HG03135 (cell line): ENCODE measurements around the gene CD9.
"Not testable (repeated sequence)": the region's sequence is repeated elsewhere in the genome, so short reads cannot be mapped to it uniquely, and the experiment has no call there.

Experiments
- ATAC-seq: cut with Tn5 transposase; IDR thresholded peaks from one replicate; pipeline ENCODE4 v1.9.1; 2021; ENCODE audit warnings: mild to moderate bottlenecking, moderate library complexity; ENCODE audit not compliant: unreplicated experiment

Gene CD9

DNA sequence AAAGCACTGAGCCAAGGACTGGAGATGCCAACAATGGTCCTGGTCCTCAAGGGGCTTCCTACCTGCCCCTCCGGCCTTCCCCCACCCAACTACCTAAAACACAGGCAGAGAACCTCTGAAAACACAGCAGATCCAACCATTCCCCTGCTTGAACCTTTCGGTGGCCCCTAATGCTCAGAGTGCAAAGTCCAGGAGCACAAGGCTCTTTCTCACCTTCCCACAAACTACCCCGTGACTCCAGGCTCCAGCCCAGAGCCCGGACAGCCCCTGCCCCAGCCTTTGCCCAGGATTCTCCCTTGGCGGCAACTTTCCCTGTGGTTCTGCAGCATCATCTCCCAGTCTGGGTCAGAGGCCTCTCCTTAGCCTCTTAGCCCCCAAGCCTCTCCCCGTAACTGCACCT, 1.6 kb upstream of the CD9 start:
- no peak for ATAC-seq

DNA sequence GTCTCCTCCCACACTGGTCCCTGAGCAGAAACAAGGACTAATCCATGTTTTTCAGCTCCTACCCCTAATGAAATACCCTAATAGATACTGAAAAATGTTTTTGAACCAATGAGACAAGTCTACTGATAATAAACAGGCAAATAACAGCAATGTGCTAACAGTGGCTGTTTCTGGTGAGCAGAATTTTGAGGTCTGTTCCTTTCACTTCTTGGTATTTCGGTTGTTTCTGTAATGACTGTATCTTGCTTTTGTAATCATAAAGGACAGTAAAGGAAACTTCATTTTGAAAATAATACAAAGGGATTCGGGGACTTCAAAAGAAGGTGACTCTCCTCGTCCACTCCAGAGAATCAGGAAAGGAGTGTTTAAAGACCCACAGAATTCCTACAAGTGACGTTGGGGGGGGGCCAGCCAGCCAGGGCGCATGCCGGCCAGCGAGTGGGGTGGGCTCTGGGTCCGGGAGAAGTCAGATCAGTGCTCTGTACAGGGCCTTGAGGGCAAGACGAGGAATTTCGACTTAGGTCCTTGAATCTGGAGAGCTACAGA, 1.1 kb upstream of the CD9 start:
- no peak for ATAC-seq

DNA sequence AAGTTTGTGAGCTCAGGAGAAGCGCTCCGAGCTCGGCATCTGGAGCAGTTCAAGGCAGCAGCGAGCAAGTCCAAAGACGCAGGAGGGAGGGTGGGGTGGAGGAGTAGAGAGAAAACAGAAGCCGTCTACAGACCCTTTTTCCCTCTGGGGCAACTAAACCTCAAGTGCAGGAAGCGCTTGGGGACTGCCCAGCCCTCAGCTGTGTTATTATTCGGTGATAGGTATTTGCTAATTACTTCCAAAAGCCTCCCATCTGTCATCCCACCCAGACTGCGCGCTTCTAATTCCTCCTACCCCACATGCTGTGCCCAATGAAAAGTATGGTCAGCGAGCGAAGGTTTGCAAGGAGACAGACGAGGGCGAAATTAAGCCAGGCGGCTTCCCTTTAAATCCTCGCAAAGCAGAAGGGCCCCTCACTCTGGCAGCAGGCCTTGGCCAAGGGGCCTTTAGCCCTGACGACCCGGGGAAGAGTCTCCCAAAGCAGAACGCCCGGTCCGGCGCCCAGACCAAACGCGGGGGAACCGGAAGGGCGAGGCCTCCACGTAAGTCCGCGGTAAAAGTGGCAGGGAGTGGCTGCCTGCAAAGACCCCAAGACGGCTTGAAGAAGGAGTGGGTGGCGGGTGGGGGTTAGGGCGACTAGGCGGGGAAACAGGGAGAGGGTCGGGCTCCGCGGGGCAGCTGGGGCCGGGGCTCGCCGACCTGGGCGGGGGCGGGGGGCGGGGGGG, 507 bp upstream of the CD9 start:
- no peak for ATAC-seq

DNA sequence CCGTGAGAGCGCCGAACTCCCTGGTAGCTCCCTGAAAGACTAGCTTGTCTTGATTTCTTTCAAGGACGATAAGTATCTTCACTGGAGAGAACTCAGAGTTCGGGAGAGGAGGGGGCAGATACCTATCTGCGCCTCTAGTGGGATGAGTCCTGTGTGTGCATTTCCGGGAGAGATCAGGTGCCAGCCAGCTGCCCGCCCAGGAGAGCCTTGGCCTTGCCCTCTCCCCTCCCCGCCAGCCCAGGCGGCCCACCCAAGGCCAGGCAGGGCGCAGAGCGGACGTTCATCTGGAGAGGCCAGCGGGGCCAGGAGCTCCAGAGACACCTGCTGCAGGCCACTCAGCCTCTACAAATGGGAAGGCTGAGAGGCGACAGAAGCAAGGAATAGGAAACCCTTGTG, 1.0 kb downstream of the CD9 start:
- no peak for ATAC-seq

DNA sequence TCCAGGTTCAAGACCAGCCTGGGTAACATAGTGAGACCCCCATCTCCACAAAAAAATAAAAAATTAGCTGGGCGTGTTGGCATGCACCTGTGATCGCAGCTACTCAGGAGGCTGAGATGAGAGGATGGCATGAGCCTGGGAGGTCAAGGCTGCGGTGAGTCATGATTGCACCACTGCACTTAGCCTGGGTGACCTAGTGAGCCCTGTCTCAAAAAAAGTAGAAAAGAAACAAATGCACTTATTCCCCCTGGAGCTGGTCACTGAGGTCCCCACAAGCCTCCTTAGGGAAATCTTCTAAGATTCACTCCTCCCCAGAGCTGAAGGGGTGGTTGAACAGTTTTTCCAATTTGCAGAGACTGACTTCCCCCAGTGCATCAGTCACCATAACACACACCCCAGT, 1.6 kb downstream of the CD9 start:
- ATAC-seq = no peak

DNA sequence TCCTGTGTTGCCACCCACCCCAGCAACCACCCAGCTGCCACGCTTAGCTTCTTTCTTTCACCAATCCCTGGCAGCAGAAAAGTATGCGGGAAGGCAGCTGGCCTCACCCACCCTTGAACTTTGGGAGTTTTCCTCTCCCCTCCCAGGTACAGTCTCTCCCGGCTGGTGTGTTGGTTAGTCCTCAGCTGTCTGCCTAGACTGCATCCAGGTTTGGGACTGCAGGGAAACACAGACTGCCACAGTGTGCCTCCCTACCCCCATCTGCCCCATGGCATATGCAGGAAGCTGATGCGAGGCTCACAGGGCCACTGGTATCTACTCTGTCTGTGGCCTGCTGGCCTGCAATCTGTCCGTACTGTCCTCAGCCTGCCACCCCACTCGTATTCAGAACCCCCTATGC, 2.1 kb downstream of the CD9 start:
- no peak for ATAC-seq

DNA sequence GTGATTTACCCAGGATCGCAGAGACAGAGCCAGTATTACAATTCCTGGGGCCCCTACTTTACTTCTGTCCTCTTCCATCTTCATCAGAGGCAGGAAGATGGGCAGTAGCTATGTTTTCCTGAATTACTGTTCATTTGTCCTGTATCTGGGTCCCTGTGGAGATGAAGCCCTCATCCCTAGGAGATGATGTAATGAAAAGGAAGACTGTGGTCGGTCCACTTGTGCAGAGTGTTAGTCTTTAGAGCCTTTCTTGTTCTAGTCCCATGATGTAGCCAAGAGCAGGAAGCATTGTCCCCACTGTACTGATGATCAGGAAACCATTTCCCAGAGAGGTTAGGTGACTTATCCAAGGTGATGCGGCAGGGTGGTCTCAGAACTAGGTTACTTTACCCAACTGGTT, 2.6 kb downstream of the CD9 start:
- no peak for ATAC-seq

DNA sequence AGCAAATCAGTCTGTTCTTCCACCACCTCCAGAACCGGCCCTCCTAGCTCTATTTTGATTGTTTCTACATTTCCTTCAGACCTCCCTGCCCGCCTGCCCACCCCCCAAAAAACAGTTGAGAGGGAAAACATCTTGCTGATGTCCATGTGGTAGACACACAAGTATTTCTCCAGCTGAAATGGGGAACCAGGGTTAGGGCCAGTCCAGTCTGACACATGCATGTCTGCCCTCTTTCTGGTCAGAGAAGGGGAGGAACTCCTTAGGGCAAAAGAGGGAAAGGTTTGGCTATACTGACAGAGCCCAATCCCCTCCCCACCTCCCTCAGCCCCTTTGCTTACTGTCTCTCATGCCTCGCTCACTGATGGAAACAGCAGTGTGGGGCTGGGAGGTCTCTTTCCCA, 3.4 kb downstream of the CD9 start:
- no peak for ATAC-seq

DNA sequence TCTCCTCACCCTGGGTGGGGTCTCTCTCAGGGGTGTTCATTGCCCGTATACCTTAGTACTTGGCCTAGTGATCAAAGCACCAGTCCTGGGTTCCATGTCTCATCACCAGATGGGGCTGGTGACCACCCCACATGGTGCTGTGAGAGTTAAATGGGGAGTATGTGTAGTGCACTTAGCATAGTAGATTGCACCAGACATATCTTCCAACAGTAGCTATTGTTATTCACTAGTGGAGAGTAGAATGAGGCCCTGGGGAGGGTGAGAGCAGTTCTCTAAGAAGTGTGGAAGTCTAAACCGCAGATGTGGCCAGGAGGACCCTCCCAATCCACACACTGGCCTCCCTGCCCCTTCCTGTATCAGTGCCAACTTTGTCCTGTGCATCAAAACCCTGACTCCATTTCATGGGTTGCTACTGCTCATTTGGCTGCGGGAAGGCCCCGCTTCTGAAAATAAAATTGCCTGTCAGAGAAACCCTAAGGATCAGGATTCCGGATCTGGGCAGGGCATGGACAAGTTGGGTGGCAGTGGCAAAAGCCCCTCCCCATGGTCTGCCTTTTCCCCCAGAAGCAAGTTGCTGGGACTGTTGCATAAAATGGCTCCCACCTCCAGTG, 4.4 kb downstream of the CD9 start:
- no peak for ATAC-seq

DNA sequence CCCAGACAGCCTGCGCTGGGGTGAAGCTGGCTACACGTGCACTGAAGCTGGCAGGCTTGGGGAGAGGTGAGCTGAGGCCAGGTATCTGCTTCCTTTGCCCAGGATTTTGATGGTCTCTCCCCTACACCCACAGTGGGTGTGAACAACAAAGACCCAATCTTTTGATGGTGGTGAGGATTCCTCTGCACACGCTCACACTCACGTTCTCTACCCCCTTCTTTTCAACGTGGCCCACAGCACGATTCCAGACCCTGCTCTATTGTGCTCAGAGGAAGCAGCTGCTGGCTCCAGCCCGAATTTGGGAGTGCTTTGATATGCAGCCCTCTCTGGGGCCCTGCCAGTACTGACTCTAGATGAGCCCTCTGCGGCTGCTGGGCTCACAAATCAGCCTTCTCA, 4.9 kb downstream of the CD9 start:
- no peak for ATAC-seq

DNA sequence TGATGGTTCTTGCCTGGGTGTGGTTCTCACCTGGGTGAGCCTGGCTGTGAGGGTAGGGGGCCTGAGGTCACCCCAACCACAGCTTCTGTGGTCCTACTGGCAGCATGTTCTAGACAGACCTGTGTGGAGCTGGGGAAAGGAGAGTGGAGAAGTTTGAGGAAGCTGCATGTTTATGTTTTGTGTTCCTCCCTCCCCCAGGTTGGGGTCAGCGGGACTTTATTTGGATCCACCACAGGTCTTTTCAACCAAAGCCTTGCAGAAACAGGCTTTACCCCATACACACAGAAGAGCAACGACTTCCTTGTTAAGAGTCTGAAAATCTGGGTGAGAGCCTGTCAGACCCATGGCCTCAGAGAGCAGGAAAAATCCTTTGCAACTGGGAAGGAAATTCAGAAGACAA, 5.6 kb downstream of the CD9 start:
- no peak for ATAC-seq

DNA sequence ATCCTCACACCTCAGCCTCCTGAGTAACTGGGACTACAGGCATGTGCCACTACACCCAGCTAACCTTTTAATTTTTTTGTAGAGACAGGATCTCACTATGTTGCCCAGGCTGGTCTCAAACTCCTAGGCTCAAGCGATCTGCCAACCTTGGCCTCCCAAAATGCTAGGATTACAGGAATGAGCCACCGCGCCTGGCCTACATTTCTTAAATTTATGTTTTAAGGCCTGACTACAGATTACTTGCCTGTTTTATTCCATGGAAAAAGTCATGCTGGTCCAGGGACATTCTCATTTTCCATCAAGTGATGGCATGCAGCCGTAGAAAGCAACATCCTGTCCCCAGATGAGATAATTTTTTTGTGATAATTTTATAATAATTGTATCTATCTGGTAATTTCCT, 6.1 kb downstream of the CD9 start:
- no peak for ATAC-seq

DNA sequence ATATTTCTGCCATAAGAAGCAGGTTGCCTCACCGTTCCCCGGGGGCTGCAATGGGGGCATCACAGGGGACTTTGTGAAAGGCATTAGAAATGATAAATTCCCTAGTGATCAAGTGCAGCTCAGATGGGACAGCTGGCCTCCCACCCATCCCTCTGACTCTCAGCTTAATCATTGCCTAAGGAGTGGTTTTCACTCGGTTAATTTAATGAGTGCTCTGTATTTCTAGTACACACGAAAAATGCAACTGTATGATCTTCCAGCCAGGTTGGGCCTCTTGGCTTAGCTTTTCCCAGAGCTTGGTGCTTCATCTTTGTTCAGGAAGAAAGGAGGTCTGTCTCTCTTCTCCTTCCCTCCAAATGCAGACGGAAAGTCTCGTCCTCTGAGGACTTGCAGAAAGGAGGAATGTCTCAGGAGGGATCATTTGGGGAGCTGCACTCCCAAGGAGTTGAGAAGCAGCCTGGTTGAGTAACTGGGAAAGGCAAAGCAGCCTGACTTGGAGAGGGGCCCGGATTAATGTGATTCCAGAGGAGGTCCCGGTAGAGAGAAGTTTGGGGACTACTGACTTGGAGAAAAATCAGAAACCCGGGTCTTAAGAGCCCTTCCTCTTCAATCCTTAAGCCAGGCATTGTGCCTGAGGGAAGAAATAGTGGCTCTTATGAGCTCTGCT, 7.2 kb downstream of the CD9 start:
- ATAC-seq = no peak

DNA sequence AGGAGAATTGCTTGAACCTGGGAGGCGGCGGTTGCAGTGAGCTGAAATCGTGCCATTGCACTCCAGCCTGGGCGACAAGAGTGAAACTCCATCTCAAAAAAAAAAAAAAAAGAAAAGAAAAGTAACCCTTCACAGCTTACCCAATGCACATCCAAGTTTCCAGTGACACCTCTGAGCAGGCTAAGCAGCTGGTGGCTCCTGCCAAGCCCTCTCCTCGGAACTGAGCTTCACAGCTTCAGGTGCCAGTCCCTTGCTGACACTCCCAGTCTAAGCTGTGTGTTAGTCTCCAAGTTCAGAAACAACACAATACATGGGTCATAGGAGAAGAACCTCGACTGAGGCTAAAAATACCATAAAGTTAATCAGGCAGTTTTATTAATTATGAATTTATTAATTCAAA, 7.9 kb downstream of the CD9 start:
- no peak for ATAC-seq

DNA sequence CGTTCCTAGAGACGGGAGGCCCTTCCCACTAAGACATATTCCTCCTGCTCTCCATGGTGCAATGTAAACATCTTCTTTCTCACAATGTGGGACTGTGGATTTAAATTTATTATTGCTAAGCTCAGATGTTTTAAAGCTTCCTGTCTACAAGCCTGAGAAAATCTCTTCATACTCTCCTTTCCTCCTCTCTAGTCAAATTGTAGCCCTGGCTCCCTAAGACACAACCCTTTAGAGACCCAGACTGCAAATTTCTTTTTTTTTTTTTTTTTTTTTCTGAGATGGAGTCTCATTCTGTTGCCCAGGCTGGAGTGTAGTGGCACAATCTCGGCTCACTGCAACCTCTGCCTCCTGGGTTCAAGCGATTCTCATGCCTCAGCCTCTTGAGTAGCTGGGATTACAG, 9.2 kb downstream of the CD9 start:
- ATAC-seq = not testable (repeated sequence)

DNA sequence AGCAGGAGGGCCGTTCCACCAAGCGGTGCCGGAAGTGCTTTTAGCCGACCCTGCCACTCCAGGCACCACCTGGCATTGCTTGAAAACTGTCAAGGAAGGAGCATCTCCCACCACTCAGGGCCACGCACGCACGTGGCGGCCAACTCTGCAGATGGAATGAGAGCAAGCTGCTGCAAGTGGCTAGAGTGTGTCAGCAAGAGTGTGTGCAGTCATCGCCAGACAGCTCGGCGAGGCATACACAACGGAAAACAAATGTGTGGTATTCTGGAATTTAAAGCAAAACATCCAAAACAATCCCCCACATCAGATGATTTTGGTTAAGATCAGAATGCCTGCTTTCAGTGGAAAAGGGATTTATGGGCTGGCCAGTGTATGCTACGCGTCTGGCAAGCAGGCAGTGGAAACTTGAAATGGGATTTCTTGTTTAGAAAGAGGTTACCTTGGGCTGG, 11.2 kb downstream of the CD9 start:
- no peak for ATAC-seq

DNA sequence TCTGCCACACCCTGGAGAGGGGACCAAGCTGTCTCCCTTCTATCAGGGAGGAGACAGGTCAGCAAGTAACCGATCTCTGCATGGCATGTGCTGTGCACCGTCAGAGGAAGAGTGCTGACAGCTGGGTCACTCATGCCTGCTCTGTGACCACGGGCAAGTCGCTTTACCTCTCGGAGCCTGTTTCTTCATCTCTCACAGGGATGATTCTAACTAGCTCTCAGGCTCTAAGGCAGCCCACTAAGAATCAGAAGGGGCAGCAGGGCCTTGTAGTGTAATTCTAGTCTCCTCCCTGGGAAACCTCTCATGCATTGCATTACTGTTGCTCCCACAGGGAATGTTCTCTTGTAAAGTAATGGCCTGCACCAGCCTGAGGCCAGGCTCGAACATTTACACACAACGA, 11.9 kb downstream of the CD9 start:
- ATAC-seq = no peak

DNA sequence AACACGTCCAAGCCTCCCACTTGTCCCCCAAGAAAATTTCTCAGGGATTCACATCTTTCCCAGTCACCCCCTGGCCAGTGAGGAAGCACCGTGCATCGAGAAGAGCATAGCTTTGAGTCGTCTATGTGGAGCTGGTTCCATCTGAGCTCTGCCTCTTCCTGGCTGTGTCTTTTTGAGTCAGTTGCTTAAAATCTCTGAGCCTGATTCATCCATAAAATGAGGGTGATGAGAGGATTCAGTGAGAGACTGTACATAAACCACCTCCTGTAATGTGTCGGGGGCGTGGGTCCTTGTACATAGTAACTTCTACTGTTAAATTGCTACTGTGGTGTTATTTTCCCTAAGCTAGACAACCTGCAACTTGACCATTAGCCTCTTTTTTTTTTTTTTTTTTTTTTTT, 13.8 kb downstream of the CD9 start:
- ATAC-seq = no peak

DNA sequence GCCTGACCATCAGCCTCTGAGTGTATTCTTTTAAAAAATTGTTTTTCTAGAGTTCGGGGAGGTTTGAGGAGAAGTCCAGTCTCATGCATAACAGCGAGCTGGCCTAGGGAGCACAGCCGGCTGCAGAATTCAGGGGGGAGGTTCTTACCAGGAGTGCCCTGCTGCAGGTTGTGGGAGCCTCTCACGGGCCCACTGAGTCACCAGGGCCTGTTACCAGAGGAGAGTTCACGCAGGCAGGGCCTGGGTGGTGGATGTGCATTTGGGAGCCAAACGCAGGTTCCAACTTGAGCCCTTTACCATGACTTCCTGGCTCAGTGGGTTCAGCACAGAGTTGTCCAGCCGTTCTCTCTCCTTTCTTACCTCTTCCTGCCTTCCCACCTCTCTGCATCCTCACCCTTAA, 14.4 kb downstream of the CD9 start:
- ATAC-seq = no peak

DNA sequence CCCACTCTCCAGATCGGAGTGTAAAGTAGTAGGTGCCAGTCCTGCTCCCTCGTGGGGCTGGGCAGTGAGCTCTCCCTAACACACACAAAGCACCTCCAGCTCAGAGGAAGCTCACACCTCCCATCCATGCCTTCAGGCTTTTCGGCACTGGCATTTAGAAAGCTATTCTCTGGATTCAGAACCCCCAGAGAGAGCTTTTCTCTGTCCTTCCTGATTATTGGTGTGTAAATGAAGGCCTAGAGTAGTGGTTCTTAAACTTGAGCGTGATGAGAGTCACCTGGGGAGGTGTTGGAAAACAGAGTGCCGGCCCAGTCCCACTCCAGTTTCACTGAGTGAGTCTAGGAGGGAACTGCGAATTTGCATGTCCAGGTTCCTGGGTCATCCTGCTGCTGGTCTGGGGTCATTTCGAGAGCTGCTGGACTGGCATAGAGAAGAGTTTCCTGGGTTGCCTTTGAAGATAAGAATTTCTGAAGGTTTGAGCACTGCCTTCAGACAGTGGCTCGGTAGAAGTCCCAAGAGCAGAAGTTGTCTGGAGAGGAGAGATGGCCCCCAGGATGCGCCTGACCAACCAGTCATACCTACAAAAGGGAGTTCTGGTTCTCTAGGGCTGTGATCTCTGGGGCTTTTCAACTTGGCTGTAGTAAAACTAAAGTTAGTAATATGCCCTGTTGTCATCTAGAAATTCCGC, 15.1 kb downstream of the CD9 start:
- ATAC-seq = no peak

DNA sequence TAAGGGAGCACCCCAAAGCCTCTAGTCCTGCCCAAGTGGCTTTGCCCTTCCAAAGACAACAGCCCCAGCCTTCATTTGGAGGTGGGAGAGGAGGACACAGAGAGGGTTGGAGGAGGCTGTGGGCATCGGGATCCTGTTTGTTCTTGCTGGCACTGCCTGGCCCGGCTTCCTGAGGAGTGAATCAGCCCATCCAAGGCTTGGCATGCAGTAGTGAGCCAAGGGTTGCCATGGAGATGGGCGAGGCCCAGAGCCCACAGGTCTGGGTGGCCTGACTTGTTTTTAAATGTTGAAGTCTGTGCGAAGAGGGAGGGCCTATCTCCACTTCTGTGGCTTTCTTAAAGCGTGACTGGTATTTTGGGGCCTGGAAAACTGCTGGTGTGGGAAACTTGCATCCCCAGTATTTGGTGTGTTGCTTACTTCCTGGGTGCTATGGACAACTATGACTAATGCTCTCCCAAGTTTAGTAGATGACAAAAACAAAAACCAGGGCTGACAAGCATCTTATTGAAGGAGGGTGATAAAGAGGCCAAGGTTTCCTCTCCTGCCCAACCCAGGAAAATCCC, 15.8 kb downstream of the CD9 start:
- ATAC-seq = no peak
